HL-60/S4 treated with phorbol 12-myristate 13-acetate at 8.2 ng/mL for 4 days and 3 days (cell line): Measurements from ENCODE around the gene CCDC50.

Source experiments
- in situ Hi-C: fragments of 300-500 bp; cut with MboI; formaldehyde crosslinking; loops from 2 replicates; pipeline ENCODE4 v1.15.0; 2022; ENCODE audit warnings: low sequenced_read_pairs

CCDC50 gene

DNA sequence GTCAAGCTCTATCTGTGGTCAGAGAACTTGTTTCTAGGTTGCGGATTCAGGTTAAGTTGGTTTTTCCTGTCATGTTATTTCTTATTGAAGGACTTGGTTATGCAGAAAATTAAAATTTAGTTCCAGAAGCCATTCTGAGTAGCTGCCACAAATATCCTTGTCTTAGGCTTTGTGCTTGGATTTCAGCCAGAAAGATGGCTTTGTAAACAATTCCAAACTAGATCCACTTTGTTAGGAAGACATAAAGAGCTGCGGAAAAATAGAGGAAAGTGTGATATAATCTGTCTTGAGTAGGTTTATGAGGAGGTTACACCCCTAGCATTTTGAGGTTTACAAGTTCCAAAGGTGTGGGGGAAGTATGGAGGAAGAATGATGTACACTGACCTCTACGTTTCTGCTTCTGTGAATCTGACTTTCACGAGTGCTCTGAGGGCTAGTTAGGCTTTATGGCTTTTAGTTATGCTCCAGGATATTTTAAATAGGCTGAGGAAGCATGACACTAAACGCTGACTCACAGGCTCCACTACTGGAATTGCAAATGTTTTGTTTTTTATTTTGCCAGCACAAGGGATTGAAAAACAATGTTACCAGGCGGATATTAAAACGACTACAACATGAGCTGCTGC lies 47.4 kb downstream of the CCDC50 start:
- in situ Hi-C loops: no loop called here

DNA sequence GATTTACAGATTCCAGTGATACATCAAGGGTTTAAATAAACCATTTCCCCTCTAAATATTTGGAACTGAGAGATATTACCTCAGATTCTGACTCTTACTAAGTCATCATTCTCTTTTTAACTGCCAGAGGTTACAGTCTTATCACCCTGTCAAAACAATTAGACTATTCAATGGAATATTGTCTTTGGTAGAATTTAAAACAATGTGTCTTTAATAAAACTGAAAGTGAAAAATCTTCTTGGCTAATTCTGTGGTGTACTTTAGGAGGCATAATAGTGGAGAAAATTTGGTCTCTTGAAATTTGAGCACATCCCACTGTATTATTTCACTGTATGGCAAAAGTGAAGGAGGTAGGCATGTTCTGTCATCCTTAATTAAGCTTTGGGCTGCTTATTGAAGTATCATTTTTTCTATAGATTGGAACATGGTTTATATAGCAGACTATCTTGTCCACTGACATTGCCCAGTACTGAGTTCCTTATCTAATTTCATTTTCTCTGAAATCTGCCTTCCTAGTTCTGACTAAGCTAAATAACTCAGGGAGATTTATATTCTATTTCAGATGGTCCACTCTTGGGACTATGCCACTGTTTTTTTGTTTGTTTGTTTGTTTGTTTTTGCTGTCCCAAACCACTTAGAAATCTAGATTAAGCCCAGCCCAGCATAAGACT lies 49.1 kb downstream of the CCDC50 start:
- in situ Hi-C loops: no loop called here

DNA sequence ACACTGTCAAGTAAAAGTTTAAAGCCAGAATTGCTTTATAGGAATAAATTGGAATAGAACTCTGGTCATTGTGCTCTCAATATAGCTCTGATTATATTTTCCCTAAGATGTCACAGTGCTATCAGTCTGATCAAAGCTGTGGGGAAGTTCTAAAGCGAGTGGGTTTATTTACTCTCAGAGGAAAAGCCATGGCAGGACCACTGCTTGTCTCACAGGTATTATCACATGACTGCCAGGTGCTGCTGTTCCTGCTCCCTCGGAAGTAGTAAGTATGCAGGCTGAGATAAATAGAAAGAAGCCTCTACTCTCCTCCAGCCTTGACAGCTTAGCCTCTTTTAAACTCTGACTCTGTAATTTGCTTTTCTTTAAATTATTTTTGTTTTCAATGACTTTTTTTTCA lies 50.3 kb downstream of the CCDC50 start:
- in situ Hi-C loops: no loop called here

DNA sequence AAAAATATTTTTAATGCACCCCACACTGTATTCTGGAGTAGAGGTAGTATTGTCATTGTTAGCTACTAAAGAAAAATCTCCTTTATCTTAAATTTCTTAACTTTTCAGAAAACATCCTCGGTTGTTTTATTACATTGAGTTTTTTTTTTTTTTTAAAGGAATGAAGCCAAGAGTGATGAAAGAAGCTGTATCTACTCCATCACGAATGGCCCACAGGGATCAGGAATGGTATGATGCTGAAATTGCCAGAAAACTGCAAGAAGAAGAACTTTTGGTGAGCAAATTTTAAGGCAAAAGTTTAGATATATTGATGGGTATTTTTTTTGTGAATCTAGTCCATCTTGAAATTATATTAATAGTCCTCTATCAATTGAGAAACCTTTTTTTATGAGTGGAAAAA lies 50.8 kb downstream of the CCDC50 start:
- in situ Hi-C loops: no loop called here

DNA sequence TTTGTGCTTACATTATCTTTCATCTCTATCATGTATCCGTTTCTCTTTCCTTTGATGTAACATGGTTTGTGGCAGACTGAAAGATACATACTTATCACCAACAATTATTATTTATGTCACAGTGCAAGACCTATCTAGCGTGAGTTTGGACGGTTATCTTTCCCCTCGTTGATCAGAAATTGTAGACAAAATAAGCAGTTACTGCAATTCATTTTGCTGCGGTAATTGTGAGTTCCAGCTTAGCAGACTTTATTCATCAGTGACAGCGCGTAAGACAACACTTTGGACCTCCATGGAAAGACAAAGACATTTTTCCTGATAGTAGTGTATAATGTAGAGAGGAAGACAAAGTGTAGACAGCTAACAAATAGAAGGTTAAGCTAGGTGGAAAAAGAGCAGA lies 52.1 kb downstream of the CCDC50 start:
- in situ Hi-C loops: no loop called here

DNA sequence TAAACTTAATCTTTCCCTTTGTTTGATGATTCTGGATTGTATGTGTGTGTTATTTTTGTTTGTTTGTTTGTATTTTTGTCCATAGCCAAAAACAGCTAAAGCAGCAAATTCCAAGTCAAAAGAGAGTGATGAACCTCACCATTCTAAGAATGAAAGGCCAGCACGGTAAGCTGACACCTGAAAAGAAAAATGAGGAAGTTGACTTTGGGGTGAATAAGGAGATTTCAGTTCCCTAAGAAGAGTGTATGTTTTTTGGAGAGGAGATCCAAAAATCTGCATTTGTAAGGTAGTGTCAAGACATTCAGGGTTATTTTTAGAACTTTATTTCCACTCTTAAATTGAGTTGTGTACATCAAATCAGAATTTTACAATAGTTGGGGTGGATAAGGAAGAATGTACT lies 53.5 kb downstream of the CCDC50 start:
- in situ Hi-C loops: no loop called here

DNA sequence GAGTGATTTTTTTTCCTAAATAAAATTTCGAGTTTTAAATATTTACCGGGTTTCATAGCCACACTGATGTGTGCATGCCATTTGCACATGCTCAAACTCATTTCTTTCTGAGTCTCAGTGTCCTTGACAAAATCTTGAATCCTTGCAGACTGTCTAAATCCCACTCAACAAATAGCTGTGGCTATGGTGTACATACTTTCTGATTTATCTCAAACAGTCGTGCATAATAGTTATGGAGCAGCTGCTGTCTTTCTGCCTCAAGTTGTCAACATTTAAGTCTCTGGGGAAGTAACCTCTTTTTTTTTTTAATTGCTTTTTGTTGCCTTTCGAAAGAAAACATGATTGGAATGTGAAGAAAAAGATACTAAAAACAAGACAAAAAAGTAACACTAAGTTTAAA lies 53.9 kb downstream of the CCDC50 start:
- in situ Hi-C loops: no loop called here

DNA sequence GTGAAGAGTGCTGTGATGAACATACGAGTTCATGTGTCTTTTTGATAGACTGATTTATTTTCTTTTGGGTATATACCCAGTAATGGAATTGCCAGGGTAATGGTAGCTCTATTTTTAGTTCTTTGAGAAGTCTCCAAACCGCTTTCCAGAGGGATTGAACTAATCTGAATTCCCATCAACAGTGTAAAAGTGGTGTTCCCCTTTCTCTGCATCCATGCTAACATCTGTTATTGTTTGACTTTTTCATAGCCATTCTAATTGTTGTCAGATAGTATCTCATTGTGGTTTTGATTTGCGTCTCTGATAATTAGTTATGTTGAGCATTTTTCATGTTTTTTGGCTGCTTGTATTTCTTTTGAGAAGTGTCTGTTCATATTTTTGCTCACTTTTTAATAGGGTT lies 55.9 kb downstream of the CCDC50 start:
- in situ Hi-C loops: no loop called here

DNA sequence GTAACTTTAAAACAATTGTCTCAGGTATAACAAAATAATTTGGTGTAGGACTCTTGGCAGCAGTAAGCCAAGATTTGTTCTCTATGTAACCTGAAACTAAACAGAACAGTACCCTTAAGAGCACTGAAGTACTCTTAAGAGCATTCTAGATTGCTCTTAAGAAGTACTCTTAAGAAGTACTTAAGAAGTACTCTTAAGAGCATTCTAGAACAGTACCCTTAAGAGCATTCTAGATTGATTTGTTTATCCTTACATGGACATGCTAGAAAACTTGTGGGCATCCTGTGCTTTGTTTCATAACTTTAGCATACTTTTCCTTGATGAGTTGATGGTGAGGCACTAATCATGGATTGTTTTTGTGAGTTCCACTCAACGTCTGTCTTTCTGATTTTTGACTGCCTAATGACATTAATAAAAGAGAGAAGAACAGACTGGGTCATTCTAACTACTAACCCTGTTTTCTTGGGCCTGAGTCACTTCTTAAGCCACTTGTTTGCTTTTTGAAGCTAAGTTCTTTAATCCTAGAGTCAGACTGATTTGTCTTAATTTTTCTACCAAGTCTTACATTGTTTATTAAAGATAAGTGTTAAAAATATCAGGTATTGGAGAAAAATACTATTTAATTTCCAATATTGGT lies 58.4 kb downstream of the CCDC50 start:
- in situ Hi-C loops: no loop called here

DNA sequence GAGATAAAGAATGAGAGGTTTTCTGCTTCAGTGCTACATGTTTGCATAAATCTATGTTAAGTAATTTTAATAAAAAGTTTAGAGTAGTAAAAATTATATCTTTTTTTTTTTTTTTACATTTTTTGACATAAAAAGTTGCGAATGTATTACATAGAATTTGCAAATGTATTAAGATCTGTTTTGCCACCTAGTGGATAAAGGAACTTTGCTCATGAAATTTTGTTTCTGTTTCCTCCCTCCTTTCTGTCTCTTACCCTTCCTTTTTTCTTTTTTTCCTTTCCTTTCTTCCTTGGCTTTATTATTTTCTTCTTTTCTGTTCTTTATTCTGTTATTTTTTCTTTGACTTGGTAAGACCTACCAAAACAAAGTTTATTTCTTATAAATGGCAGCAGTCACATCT lies 59.6 kb downstream of the CCDC50 start:
- in situ Hi-C loops: no loop called here

DNA sequence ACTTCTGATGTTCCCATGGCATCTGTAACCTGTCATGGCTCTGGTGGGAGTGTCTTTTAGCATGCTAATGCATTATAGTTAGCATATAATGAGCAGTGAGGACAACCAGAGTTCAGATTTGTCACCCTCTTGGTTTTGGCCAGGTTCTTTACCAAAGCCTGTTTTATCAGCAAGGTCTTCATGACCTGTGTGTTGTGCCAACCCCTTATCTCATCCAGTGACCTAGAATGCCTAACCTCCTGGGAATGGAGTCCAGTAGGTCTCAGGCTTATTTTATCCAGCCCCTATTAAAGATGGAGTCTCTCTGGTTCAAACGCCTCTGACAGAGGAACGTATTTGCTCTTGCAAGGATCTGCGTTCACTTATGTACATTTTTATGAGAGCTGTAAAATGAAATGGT lies 61.4 kb downstream of the CCDC50 start:
- in situ Hi-C loops: no loop called here

DNA sequence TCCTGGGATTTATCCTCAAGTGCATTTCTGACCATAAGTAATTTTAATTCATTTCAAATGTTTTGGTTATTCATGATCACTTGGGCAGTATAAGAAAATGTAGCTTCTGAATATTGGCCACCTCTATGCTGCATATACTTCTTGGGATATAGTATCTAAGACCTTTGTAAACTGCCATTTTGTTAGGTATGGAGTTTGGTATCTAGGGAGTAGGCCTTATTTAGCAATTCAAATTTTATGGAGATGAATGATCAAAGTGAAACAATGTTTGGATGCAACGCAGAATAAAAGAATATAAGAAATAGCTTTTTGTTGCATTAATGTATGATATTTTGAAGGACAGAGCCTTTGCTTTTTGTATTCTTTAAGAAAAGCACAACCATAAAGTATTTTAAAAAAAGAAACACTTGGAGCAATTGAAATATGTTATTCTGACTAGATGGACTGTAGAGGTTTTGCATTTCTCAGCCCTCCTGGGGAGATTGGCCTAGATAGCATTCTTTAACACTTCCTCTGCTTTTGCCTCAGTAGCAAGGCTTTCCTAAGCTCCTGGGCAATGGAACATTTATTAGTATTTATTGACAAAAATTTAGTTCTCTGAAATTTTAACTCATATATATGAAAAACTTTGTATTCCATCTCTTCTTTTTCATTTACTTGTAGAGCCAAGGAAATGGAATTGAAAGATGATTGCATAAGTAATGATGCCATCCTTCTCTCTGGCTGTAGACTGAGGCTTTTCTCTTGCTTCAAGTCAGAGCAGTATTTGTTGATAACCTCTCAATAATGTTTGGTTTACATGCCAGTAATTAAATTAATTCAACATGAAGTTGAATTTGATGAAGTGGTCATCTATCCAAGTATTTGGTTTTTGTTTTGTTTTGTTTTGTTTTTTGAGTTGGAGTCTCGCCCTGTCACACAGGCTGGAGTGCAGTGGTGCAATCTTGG lies 62.9 kb downstream of the CCDC50 start:
- in situ Hi-C loops: no loop called here

DNA sequence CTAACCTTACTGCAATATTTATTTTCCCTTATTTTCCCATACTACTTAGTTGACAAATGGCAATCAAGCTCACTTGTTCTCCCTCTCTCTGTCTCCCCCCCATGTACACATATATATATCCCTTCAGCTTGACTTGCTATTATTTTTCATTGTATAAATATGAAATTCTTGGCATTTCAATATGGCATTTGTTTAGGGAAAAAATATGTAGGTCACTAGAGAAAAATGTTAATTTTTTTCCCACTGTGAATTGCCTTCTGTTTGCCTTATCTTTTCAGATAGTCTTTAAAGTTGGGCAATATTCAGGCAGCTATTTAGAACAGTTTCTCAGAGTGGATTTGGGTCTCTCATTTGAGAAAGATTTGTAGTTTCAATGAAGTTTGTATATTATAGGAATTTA lies 64.0 kb downstream of the CCDC50 start:
- in situ Hi-C loops: no loop called here

DNA sequence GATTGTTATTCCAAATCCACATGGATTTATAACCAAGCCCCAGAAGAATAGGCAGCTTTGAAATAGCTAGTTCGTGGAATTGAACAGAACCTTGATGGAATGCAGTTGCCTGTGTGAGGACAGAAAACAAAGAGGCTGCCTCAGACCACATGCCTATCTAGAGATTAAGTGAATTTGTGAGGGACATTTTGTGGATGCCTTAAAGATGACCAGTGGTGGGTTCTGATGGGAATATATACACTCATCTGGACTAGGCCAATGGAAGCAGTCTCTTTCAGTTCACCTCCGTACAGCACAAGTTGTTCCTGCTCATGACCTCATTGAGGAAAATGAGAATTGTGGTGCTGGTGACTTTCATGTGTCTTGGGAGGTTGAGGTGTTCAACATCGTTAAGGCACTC lies 68.6 kb downstream of the CCDC50 start:
- in situ Hi-C loops: no loop called here

DNA sequence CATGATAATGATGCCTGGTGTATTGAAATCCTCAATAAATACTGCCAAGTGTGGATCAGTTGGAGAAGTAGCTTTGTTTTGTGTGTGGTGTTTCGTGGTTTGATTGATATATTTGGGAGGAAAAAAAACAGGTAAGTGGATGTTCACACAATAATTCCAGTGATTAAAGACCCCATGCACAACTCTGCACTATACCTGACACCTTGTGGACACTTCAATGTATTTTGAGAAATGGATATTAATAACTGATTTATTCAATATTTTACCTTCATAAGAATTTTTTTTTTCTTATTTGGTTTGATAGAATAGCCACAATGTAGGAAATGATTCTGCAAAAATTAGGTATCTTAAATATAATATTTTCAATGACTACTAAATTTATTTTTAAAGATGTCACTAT lies 69.4 kb downstream of the CCDC50 start:
- in situ Hi-C loops: no loop called here

DNA sequence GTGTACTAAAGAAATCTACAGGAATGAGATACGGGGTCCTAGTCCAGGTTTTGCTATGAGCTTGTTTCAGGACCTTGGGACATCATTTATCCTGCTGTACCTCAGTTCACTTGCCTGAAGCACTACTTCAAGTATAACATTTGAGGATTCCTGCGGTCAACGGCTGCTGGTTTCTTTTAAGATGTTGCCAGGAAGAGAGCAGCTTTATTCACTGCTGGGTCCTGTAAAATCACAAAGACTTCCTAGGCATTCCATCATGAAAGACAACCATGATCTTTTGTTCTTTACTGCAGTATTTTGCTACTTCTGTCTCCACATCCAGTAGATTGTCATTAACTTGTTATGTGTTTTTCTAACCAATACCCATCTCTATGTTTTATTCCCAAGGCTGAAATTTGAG lies 70.7 kb downstream of the CCDC50 start:
- in situ Hi-C loops: no loop called here

DNA sequence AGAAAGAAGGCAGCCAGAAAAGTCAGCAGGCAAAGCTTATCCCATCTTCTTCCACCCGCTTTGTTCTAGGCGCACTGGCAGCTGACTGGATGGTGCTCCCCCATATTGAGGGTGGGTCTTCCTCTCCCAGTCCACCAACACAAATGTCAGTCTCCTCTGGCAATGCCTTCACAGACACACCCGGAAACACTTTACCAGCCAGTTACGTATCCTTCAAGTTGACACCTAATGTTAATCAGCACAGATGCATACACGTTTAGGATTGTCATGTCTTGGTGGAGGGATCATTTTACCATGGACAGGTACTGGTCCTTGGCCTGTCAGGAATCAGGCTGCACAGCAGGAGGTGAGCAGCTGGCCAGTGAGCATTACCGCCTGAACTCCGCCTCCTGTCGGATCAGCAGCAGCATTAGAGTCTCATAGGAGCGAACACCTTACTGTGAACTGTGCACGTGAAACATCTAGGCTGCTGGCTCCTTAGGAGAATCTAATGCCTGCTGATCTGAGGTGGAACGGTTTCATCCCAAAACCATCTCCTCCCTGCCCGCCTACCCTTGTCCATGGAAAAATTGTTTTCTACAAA lies 72.7 kb downstream of the CCDC50 start:
- in situ Hi-C loops: no loop called here

DNA sequence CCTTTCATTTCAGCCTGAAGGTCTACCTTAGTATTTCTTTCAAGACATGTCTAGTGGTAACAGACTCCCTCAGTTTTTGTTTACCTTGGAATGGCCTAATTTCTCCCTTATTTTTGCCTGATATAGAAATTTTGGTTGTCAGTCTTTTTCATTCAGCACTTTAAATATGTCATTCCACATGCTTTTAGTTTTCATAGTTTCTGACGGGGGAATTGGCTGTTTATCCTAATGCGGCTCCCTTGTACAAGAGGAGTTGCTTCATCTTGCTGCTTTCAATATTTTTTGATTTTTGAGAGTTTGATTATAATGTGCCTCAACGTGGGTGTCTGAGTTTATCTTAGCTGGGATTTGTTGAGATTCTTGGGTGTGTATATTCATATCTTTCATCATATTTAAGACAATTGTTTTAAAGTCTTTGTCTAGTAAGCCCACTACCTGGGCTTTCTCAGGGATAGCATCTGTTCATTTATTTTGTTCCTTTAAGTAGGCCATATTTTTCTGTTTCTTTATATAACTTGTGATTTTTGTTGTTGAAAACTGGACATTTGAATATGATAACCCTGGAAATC lies 80.7 kb downstream of the CCDC50 start:
- in situ Hi-C loops: no loop called here

DNA sequence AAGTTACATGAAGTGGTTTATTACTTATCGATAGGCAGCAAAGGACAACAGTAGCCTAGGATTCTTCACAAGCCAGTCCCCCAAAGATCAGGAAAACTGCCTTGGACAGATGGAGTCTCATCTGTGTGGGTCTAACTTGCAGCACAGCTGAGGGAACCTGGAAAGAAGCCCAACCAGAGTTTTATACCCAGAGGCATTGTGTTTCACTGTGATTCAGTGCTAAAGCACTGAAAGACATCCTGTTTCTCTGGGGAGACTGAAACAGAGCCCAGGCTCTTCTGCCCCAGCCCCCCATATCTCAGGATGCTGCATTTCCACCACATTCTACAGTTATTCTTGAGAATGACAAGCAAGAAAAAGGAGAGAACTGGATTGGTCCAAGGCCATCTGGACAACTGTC lies 83.6 kb downstream of the CCDC50 start:
- in situ Hi-C loops: no loop called here

DNA sequence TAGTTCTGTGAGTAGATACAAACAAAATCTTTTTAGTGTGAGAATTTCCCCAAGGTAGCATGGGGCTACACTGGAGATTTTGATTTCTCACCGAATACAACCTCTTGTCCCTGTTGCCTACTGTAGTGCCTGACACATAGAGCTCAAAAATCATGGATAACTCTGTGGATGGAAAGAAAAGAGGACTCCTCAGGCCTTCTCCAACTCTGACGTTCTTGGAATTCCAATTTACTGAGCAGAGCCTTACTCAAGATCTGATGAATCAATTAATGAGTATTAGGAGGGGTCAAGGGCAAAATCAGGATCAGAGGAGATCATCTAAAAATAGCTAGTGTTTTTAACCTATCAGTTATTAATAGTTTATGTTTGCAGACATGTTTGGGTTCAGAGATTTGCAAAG lies 85.1 kb downstream of the CCDC50 start:
- in situ Hi-C loops: no loop called here

DNA sequence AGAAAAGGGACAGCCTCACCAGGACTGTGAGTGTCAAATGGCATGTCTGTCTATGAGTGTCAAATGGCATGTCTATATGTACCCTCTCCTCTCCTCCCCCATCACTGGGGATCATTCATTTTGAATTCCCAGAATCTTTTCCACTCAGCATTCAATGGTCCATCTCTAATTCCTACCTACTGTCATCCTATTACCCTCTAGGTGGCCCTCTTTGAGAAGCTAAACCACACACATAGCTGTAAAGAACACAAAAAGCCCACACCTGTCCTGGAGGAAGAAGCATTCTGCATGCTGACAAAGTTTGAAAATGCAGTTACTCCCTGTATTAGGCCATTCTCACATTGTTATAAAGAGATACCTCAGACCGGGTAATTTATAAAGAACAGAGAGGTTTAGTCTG lies 85.5 kb downstream of the CCDC50 start:
- in situ Hi-C loops: no loop called here
